Heart left ventricle (tissue), 16 donors: ENCODE measurements around the gene FAM217B. TPM values are rescaled to one million over a fixed set of nuclear protein-coding genes. Genes with fewer than 3 reads are reported as not detected.

Experiments
- ATAC-seq, 4 donors: fragments of 200-7000 bp; cut with Tn5 transposase; one replicate each; pipeline ENCODE4 v1.9.1; 2020 to 2022; ENCODE audit warnings: moderate library complexity in 4 of 4, mild to moderate bottlenecking in 3 of 4, moderate number of reproducible peaks in 1 of 4
- DNase-seq, 5 donors: peaks; one replicate each; pipeline ENCODE4 v3.0.0-alpha.2; 2020
- H3K27ac ChIP-seq, 12 donors: fragments of 200-600 bp; sonication (generic) in 4 of 12; one replicate each; pipeline versions ENCODE4 v1.5.0 to v1.8.0; 2016 to 2022; ENCODE audit warnings: mild to moderate bottlenecking in 2 of 12
- H3K27me3 ChIP-seq, 9 donors: fragments of 200-600 bp; sonication (generic) in 2 of 9; one replicate each; pipeline versions ENCODE4 v1.5.1 to v1.8.0; 2016 to 2022; ENCODE audit warnings: mild to moderate bottlenecking in 3 of 9
- H3K36me3 ChIP-seq, 9 donors: fragments of 200-600 bp; sonication (generic) in 2 of 9; one replicate each; pipeline versions ENCODE4 v1.5.0 to v1.8.0; 2018 to 2022; ENCODE audit warnings: mild to moderate bottlenecking in 2 of 9
- H3K4me1 ChIP-seq, 12 donors: fragments of 200-600 bp; sonication (generic) in 4 of 12; one replicate each; pipeline versions ENCODE4 v1.5.0 to v1.8.0; 2016 to 2022; ENCODE audit warnings: mild to moderate bottlenecking in 3 of 12
- H3K4me3 ChIP-seq, 12 donors: fragments of 200-600 bp; sonication (generic) in 4 of 12; one replicate each; pipeline versions ENCODE4 v1.5.0 to v1.8.0; 2017 to 2022; ENCODE audit warnings: mild to moderate bottlenecking in 9 of 12, moderate library complexity in 4 of 12
- H3K9me3 ChIP-seq, 12 donors: fragments of 200-600 bp; sonication (generic) in 4 of 12; one replicate each; pipeline versions ENCODE4 v1.5.0 to v1.8.0; 2016 to 2022; ENCODE audit warnings: mild to moderate bottlenecking in 1 of 12
- POLR2A ChIP-seq, 2 donors: fragments of 450-650 bp; IDR thresholded peaks; one replicate each; pipeline ENCODE4 v1.6.1; 2017; ENCODE audit warnings: antibody characterized with exemption in 2 of 2, mild to moderate bottlenecking in 2 of 2, moderate library complexity in 2 of 2
- WGBS, 4 donors: extraction: QIAGEN DNeasy Blood & Tissue Kit in 2 of 4; methylation state at CpG; one replicate each; pipeline versions ENCODE4 v1.1.5 to v1.1.7; 2013 to 2018; 5-methylcytosine and 5-hydroxymethylcytosine counted together
- intact Hi-C, 10 donors: fragments of 100-400 bp; cut with DNase I; formaldehyde crosslinking; loops; one replicate each; pipeline versions ENCODE4 v1.11.1 to v1.14.2; 2022
- polyA plus RNA-seq, 2 donors: library from polyadenylated mRNA; stranded (reverse); fragments of 200-250 nt; gene quantifications; one replicate each; pipeline ENCODE4 v1.2.3, GENCODE V29; 2013
- total RNA-seq, 9 donors: library from RNA; depleted of rRNA in 2 of 9; stranded (reverse); fragments of >200 nt in 2 of 9; fragmentation: NEBNext Ultra II Directional in 3 of 9; extraction: Animal tissue kit (Norgen Biotek cat#: 25700) in 3 of 9; gene quantifications; one replicate each; pipeline versions ENCODE4 v1.1.0 to v1.2.4, GENCODE V29; 2016 to 2023
- TF ChIP-seq, protein P1 (sequence below), 12 donors: fragments of 200-600 bp; sonication (generic) in 4 of 12; IDR thresholded peaks; one replicate each; pipeline versions ENCODE4 v1.5.0 to v1.8.0; 2018 to 2022; ENCODE audit warnings: antibody characterized with exemption in 12 of 12, mild to moderate bottlenecking in 5 of 12
- donor health status: ischemic (EF 13 %, LVEDD 7.1; RV severe dilation, severe dysfunction).
- donor health status: healthy with polysubstance abuse.
- donor health status: DM: no; HTN: yes; CAD: no.
- donor health status: DM: no; HTN: no; CAD: no.
- donor health status: ischemic (EF 25% LVEDD 6.9; RV normal size, moderate dysfunction).
- donor health status: ischemic (EF 25% LVEDD 5.7; RV mildly dilated, moderate dysfunction).
- donor health status: healthy.
- donor health status: DM: yes; HTN: yes; CAD: no.
- donor health status: ischemic (EF 35%, LVEDD 5.7; RV mildly dilated, moderate dysfunction).
- donor health status: nonischemic (EF 11% LVEDD 7.7; RV severe dilation, severe dysfunction).
- donor health status: DM: yes; HTN: yes; CAD: no.
- donor health status: PGD.
- donor health status: ischemic (EF 29% LVEDD 5.4; RV normal size, mild dysfunction).
- donor health status: nonischemic (EF 23%, LVEDD 6.1; RV moderate dilation, normal function).

Gene FAM217B
- total and polyA plus RNA-seq, 11 donors, result 5.8 to 38.0 (median 24.7) TPM

DNA sequence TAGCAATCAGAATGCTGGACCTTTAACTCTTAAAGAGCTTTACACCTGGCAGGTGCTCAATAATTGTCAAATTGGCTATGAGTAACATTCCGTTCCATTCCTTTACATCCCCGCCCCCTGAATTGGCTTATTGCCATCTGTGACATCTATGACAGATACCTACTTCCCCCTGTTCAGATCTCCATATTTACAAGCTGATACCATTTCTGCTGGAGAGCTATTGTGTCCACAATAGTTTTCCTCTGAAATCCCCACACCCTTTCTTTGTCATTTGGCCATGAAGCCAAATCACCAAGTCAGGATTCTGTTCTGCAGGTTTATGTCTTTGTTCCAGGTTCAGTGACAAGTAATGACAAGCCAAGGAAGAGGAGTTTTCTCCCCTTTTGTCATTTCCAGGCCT lies 21.2 kb downstream of the FAM217B start:
- Histone ChIP-seq H3K27me3 (no peaks in the 10 kb centered on the region), H3K27ac (no peak overlapping the region), H3K36me3 (peaks cover 0 to 8% (median 0%) of the 10 kb centered on the region in 9 donors), H3K4me1 (no peaks in the 10 kb centered on the region), H3K9me3 (no peaks in the 10 kb centered on the region), H3K4me3 (no peak overlapping the region)
- DNase-seq, result no peak
- no peak for ATAC-seq
- TF ChIP-seq, protein P1, sequence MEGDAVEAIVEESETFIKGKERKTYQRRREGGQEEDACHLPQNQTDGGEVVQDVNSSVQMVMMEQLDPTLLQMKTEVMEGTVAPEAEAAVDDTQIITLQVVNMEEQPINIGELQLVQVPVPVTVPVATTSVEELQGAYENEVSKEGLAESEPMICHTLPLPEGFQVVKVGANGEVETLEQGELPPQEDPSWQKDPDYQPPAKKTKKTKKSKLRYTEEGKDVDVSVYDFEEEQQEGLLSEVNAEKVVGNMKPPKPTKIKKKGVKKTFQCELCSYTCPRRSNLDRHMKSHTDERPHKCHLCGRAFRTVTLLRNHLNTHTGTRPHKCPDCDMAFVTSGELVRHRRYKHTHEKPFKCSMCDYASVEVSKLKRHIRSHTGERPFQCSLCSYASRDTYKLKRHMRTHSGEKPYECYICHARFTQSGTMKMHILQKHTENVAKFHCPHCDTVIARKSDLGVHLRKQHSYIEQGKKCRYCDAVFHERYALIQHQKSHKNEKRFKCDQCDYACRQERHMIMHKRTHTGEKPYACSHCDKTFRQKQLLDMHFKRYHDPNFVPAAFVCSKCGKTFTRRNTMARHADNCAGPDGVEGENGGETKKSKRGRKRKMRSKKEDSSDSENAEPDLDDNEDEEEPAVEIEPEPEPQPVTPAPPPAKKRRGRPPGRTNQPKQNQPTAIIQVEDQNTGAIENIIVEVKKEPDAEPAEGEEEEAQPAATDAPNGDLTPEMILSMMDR (IDR thresholded peaks at IDR 0.05), result no peak
- no peak for TF ChIP-seq POLR2A (IDR thresholded peaks at IDR 0.05)
- WGBS, 4 donors, result 74 to 90% (median 82%) methylated on average over 2 of the region's 2 CpGs
- intact Hi-C loops, result no loop called here

DNA sequence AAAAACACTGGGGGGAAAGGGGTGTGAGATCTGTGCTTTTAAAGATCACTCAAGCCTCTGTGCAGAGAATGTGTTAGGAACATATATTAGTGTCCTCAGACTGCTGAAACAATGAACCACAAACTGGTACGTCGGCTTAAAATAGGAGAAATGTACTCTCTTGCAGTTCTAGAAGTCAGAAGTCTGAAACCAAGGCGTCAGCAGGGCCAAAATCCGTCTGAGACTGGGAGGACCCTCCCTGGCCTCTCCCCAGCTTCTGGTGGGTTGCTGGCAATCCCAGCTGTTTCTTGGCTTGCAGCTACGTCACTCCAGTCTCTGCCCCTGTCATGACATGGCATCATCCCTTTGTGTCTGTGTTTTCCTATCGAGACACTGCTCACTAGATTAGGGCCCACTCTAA lies 22.0 kb downstream of the FAM217B start:
- Histone ChIP-seq H3K4me1 (no peaks in the 10 kb centered on the region), H3K4me3 (no peak overlapping the region), H3K9me3 (no peaks in the 10 kb centered on the region), H3K27me3 (no peaks in the 10 kb centered on the region), H3K27ac (no peak overlapping the region), H3K36me3 (peaks cover 0 to 8% (median 0%) of the 10 kb centered on the region in 9 donors)
- DNase-seq, result no peak
- TF ChIP-seq, protein P1 (IDR thresholded peaks at IDR 0.05), result no peak
- no peak for TF ChIP-seq POLR2A (IDR thresholded peaks at IDR 0.05)
- WGBS, 4 donors, result 86 to 92% (median 90%) methylated on average over 6 of the region's 6 CpGs
- intact Hi-C loops, result no loop called here
- no peak for ATAC-seq

DNA sequence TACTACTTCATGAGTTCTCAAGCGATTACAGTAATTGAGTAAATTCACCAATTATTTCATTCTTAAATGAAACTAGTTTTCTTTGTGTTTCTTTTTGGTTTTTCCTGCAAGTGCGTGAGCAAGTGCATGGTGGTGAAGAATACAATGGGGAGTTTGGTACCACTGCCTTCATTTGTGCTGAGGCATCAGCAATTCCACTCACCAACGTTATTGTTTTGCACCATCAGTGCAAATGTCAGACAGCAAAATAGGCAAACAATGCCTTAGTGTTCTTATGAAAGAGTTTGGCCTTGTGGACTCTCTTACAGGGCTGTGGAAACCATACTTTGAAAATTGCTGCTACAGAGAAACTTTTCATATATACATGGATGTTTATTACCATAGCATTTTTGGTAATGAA lies 26.2 kb downstream of the FAM217B start:
- Histone ChIP-seq H3K36me3 (no peaks in the 10 kb centered on the region), H3K27me3 (no peaks in the 10 kb centered on the region), H3K27ac (no peak overlapping the region), H3K4me3 (no peak overlapping the region), H3K9me3 (no peaks in the 10 kb centered on the region), H3K4me1 (no peaks in the 10 kb centered on the region)
- intact Hi-C loops, result no loop called here
- ATAC-seq (no peak), DNase-seq (no peak)
- no peak for TF ChIP-seq POLR2A (IDR thresholded peaks at IDR 0.05)
- 78 to 91% (median 89%) methylated on average over 3 of the region's 3 CpGs for WGBS, 4 donors

DNA sequence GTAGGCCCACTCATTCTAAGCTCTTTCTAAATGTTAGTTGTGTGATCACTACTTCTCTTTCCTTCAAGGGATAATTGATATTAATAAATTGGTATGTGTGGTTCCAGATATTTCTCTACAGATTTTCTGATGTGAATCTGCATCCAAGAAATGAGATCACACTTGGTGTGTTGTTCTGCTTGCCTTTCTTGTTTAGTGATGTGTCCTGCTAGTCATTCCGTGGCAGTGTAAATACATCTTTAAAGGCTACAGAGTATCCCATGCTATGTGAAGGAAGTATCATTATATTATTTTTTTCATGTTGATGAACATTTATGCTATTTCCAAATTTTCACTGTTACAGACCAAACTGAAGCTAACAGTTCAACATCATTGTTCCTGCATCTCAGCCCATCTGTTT lies 31.2 kb downstream of the FAM217B start:
- no peaks in the 10 kb centered on the region for H3K36me3 ChIP-seq
- WGBS, 4 donors, result 88 to 97% (median 93%) methylated on average over 1 of the region's 1 CpG
- no peaks in the 10 kb centered on the region for H3K4me1 ChIP-seq
- no peak overlapping the region for H3K27ac ChIP-seq
- TF ChIP-seq, protein P1 (IDR thresholded peaks at IDR 0.05), result no peak
- no peak for TF ChIP-seq POLR2A (IDR thresholded peaks at IDR 0.05)
- intact Hi-C loops, result no loop called here
- DNase-seq, result no peak
- H3K27me3 ChIP-seq, result no peaks in the 10 kb centered on the region
- ATAC-seq, result no peak
- no peak overlapping the region for H3K4me3 ChIP-seq
- H3K9me3 ChIP-seq, result no peaks in the 10 kb centered on the region

DNA sequence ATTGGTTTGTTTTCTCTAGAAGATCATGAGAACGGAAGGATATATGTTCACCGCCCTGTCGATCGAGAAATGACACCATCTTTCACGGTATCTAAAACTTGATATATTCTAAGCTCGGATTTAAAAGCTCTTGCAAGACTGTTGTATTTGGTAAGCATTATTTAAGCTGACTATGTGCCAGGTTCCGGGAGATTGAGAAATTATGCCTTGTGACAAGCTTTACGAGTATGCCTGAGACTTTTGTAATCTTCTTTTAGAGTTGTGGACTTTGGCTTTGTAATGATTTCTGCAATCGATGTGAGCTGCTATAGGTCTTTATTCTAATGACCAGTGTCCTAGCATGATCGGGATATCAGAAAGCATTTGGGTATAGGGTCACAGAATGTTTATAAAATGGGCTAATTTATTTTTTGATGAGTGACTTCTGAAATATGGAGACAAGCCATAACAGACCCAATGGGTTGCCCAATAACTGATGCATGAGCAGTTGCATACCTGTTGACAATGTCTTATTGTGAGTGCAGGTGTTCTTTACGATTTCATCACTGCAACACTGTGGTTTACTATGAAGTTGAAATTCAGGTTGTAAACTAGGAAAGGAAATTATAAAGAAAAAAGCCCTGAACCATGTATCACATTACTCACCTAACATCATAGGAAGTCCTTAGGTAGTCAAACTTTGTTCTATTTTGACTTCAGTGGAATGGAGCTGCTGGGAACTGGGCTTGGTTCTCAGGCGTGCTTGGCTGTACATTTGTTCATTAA lies 32.0 kb downstream of the FAM217B start:
- Histone ChIP-seq H3K4me3 (no peak overlapping the region), H3K4me1 (no peaks in the 10 kb centered on the region), H3K27me3 (no peaks in the 10 kb centered on the region), H3K9me3 (no peaks in the 10 kb centered on the region), H3K27ac (no peak overlapping the region), H3K36me3 (no peaks in the 10 kb centered on the region)
- intact Hi-C loops, result no loop called here
- ATAC-seq (no peak), DNase-seq (no peak)
- 85 to 90% (median 89%) methylated on average over 12 of the region's 12 CpGs for WGBS, 4 donors
- TF ChIP-seq, protein P1 (IDR thresholded peaks at IDR 0.05), result no peak
- TF ChIP-seq POLR2A (IDR thresholded peaks at IDR 0.05), result no peak
